Stimulated activated naive CD8-positive, alpha-beta T cell treated with anti-CD3 and anti-CD28 coated beads, Interleukin-15, Interleukin-2, amounts not matched to agents 100 ng/mL and 50 ng/mL, for 24 hours (primary cell): ENCODE measurements around the gene C6orf120.

Experiments
- H3K27ac Mint-ChIP-seq: one replicate; pipeline ENCODE4 v1.8.0; 2021; ENCODE audit warnings: mild to moderate bottlenecking, mixed read lengths
- H3K27me3 Mint-ChIP-seq: one replicate; pipeline ENCODE4 v1.8.0; 2021; ENCODE audit warnings: mixed read lengths
- H3K36me3 Mint-ChIP-seq: one replicate; pipeline ENCODE4 v1.8.0; 2021; ENCODE audit warnings: low read depth, mixed read lengths
- H3K4me1 Mint-ChIP-seq: one replicate; pipeline ENCODE4 v1.8.0; 2021; ENCODE audit warnings: low read depth, mixed read lengths
- H3K4me3 Mint-ChIP-seq: one replicate; pipeline ENCODE4 v1.8.0; 2021; ENCODE audit warnings: mild to moderate bottlenecking, mixed read lengths
- H3K9me3 Mint-ChIP-seq: one replicate; pipeline ENCODE4 v1.8.0; 2021; ENCODE audit warnings: mixed read lengths

C6orf120 gene

GRCh38 chr6:169726049-169726400 lies 24.1 kb downstream of the C6orf120 start:
- Mint-ChIP-seq H3K27me3 (no peaks in the 10 kb centered on the region), H3K27ac (peak overlapping the region; percentile 92), H3K36me3 (peaks cover 4% of the 10 kb centered on the region)

DNA sequence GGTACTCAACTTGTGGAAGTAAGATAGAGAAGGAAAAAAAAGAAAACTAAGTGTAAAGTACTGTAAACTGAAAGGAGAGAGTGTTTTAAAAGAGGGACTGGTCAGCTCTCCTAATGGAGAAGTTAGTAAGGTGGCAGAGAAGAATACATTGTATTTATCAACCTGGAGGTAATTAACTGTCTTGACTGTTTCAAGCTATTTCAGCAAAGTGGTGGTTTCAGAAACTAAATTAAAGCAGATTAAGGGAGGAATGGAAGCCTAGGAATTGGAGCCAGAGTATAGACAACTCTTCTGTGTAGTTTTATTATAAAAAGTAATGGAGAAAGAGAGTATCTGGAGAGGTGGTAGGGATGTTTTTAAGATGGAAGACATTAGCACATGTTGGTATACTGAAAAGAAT lies 25.0 kb downstream of the C6orf120 start:
- no peaks in the 10 kb centered on the region for H3K9me3 Mint-ChIP-seq
- H3K27me3 Mint-ChIP-seq, result no peaks in the 10 kb centered on the region
- H3K36me3 Mint-ChIP-seq, result peaks cover 4% of the 10 kb centered on the region
- H3K4me3 Mint-ChIP-seq, result no peak overlapping the region
- no peak overlapping the region for H3K27ac Mint-ChIP-seq
- peaks cover 22% of the 10 kb centered on the region for H3K4me1 Mint-ChIP-seq

More at GRCh38 chr6:169726049-169726400, 24.1 kb downstream of the C6orf120 start:
- H3K4me3 Mint-ChIP-seq, result peak overlapping the region; percentile 87
- no peaks in the 10 kb centered on the region for H3K9me3 Mint-ChIP-seq
- H3K4me1 Mint-ChIP-seq, result peaks cover 31% of the 10 kb centered on the region

- H3K27me3 Mint-ChIP-seq, result peaks cover 9% of the 10 kb centered on the region
- no peak overlapping the region for H3K4me3 Mint-ChIP-seq
- peaks cover 4% of the 10 kb centered on the region for H3K36me3 Mint-ChIP-seq
- peaks cover 26% of the 10 kb centered on the region for H3K4me1 Mint-ChIP-seq
- H3K27ac Mint-ChIP-seq, result no peak overlapping the region
- no peaks in the 10 kb centered on the region for H3K9me3 Mint-ChIP-seq
These were observed 28.0 kb downstream of the C6orf120 start for GRCh38 chr6:169729961-169730360.

GRCh38 chr6:169738204-169738975 lies 36.5 kb downstream of the C6orf120 start:
- Mint-ChIP-seq H3K36me3 (no peaks in the 10 kb centered on the region), H3K27ac (peak overlapping the region; percentile 22), H3K4me3 (no peak overlapping the region), H3K4me1 (peaks cover 14% of the 10 kb centered on the region), H3K27me3 (peaks cover 31% of the 10 kb centered on the region), H3K9me3 (no peaks in the 10 kb centered on the region)

GRCh38 chr6:169738976-169739529 lies 37.1 kb downstream of the C6orf120 start:
- Mint-ChIP-seq H3K4me1 (peaks cover 14% of the 10 kb centered on the region), H3K27ac (no peak overlapping the region), H3K4me3 (no peak overlapping the region), H3K9me3 (no peaks in the 10 kb centered on the region), H3K36me3 (no peaks in the 10 kb centered on the region), H3K27me3 (peaks cover 31% of the 10 kb centered on the region)

- H3K4me1 Mint-ChIP-seq, result peaks cover 14% of the 10 kb centered on the region
- H3K4me3 Mint-ChIP-seq, result no peak overlapping the region
- H3K36me3 Mint-ChIP-seq, result peaks cover 2% of the 10 kb centered on the region
- no peak overlapping the region for H3K27ac Mint-ChIP-seq
- H3K27me3 Mint-ChIP-seq, result peaks cover 10% of the 10 kb centered on the region
- peaks cover 2% of the 10 kb centered on the region for H3K9me3 Mint-ChIP-seq
These were observed 39.4 kb downstream of the C6orf120 start for GRCh38 chr6:169741344-169741743.

DNA sequence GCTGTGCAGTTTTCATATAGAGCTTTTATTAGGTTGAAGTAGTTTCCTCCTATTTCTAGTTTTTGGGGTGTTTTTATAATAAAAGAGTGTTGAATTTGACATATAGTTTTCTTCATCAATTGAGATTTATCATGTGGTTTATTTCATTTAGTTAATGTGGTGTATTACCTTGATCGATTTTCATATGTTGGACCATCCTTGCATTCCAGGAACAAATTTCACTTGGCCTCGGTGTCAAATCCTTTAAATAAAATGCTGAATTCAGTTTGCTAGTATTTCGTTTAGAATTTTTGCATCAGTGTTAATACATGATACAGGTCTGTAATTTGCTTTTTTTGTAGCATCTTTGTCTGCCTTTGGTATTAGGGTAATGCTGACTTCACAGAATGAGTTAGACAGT lies 43.5 kb downstream of the C6orf120 start:
- no peak overlapping the region for H3K27ac Mint-ChIP-seq
- H3K36me3 Mint-ChIP-seq, result peaks cover 31% of the 10 kb centered on the region
- H3K4me3 Mint-ChIP-seq, result no peak overlapping the region
- H3K9me3 Mint-ChIP-seq, result peaks cover 4% of the 10 kb centered on the region
- peaks cover 13% of the 10 kb centered on the region for H3K4me1 Mint-ChIP-seq
- H3K27me3 Mint-ChIP-seq, result no peaks in the 10 kb centered on the region

DNA sequence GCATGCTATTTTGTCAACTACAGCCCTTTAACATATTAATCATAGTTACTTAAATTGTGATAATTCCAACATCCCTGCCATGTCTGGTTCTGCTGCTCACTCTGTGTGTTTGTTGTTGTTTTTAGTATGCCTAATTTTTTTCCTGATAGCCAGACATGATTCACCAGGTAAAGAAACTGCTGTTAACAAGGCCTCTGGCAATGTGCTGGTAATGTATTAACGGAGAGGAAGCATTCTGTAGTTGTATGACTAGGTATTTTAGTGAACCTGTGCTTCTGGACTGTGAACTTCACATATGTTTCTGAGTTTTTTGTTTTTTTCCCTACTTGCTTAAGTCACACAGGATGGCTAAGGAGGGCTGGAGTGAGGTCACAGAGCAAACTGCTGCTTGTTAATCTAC lies 44.6 kb downstream of the C6orf120 start:
- no peak overlapping the region for H3K27ac Mint-ChIP-seq
- peaks cover 37% of the 10 kb centered on the region for H3K36me3 Mint-ChIP-seq
- no peak overlapping the region for H3K4me3 Mint-ChIP-seq
- H3K27me3 Mint-ChIP-seq, result no peaks in the 10 kb centered on the region
- H3K4me1 Mint-ChIP-seq, result peaks cover 13% of the 10 kb centered on the region
- peaks cover 4% of the 10 kb centered on the region for H3K9me3 Mint-ChIP-seq

GRCh38 chr6:169751242-169752073 lies 49.5 kb downstream of the C6orf120 start, which contains the start of the genes DYNLT2 and ERMARD:
Gene DYNLT2 (minus strand): TSS chr6:169751572. CDS start chr6:169751458, 114 bp downstream.
Gene ERMARD (plus strand): TSS chr6:169751622. CDS start chr6:169751658, 36 bp downstream.
- H3K27me3 Mint-ChIP-seq, result no peaks in the 10 kb centered on the region
- H3K27ac Mint-ChIP-seq, result peak within 1 kb of the TSS; percentile 99
- H3K4me1 Mint-ChIP-seq, result peaks cover 27% of the 10 kb centered on the region
- peaks cover 1% of the 10 kb centered on the region for H3K9me3 Mint-ChIP-seq
- peak within 1 kb of the TSS; percentile 96 for H3K4me3 Mint-ChIP-seq
- H3K36me3 Mint-ChIP-seq, result peaks cover 40% of the 10 kb centered on the region

- peak overlapping the region; percentile 96 for H3K4me3 Mint-ChIP-seq
- peak overlapping the region; percentile 94 for H3K27ac Mint-ChIP-seq
- no peaks in the 10 kb centered on the region for H3K27me3 Mint-ChIP-seq
- peaks cover 42% of the 10 kb centered on the region for H3K36me3 Mint-ChIP-seq
- H3K4me1 Mint-ChIP-seq, result peaks cover 27% of the 10 kb centered on the region
- no peaks in the 10 kb centered on the region for H3K9me3 Mint-ChIP-seq
These were observed 50.2 kb downstream of the C6orf120 start for GRCh38 chr6:169752074-169752623.
